Panc1 (cell line): ENCODE results near the gene PROM1. TPM values are rescaled to one million over a fixed set of nuclear protein-coding genes. Genes with fewer than 3 reads are reported as not detected.

Experiments used
- ATAC-seq: fragments of 200-7000 bp; cut with Tn5 transposase; 2 replicates; pipeline ENCODE4 v1.9.1; 2020; ENCODE audit warnings: mild to moderate bottlenecking, moderate library complexity
- BruUV-seq: library from RNA; stranded (reverse); fragments of 400-500 nt; replicated peaks from 2 replicates; lab custom pipeline; 2021; lab: Mats Ljungman, UMichigan
- CTCF ChIA-PET: fragments of 300-600 bp; sonication (Branson Sonifier 250); formaldehyde crosslinking; loops from one replicate; lab custom pipeline; 2022; ENCODE audit warnings: antibody characterized with exemption; lab: Charles Lee
- POLR2A ChIA-PET: fragments of 300-600 bp; sonication (Branson Sonifier 250); formaldehyde crosslinking; loops from one replicate; lab custom pipeline; 2022; ENCODE audit warnings: antibody characterized with exemption; lab: Charles Lee
- DNase-seq: peaks from one replicate; pipeline ENCODE4 v3.0.0-alpha.2; 2010; ENCODE audit warnings: low read depth, low spot score
- H3K27ac ChIP-seq: 2 replicates; pipeline ENCODE4 v1.5.1; 2011; ENCODE audit warnings: mild to moderate bottlenecking, low read length, inconsistent platforms
- H3K27me3 ChIP-seq: fragments of 200-500 bp; sonication (Bioruptor generic); 2 replicates; pipeline ENCODE4 v1.6.0; 2014; ENCODE audit warnings: low read length, inconsistent platforms; ENCODE audit not compliant: control insufficient read depth, insufficient read depth
- H3K36me3 ChIP-seq: fragments of 200-500 bp; sonication (Bioruptor generic); 2 replicates; pipeline ENCODE4 v1.5.1; 2014; ENCODE audit warnings: inconsistent platforms, mild to moderate bottlenecking, low read length, moderate library complexity; ENCODE audit not compliant: control insufficient read depth, insufficient read depth
- H3K4me1 ChIP-seq: 2 replicates; pipeline ENCODE4 v1.5.1; 2011; ENCODE audit warnings: inconsistent platforms, mild to moderate bottlenecking, low read length, moderate library complexity; ENCODE audit not compliant: control insufficient read depth, insufficient read depth
- H3K4me3 ChIP-seq, 2 experiments: 2 replicates each; pipeline ENCODE4 v1.5.1; 2011 to 2012; ENCODE audit warnings: low read depth in 2 of 2, low read length in 2 of 2, mild to moderate bottlenecking in 2 of 2, inconsistent platforms in 1 of 2, moderate library complexity in 1 of 2
- H3K9me3 ChIP-seq: fragments of 200-500 bp; sonication (Bioruptor generic); 2 replicates; pipeline ENCODE4 v1.5.1; 2014; ENCODE audit warnings: low read depth, mild to moderate bottlenecking, inconsistent platforms, low read length, moderate library complexity; ENCODE audit not compliant: control insufficient read depth, insufficient read depth
- CTCF ChIP-seq: fragments of 450-650 bp; IDR thresholded peaks from 2 replicates; pipeline ENCODE4 v1.5.1; 2017; ENCODE audit warnings: mild to moderate bottlenecking
- POLR2AphosphoS5 ChIP-seq: IDR thresholded peaks from 2 replicates; pipeline ENCODE4 v1.6.1; 2012; ENCODE audit warnings: mild to moderate bottlenecking, low read depth, low read length, moderate library complexity
- SIN3A ChIP-seq: IDR thresholded peaks from 2 replicates; pipeline ENCODE4 v1.6.1; 2012; ENCODE audit warnings: low read depth, mild to moderate bottlenecking, low read length, moderate library complexity, borderline replicate concordance; ENCODE audit not compliant: insufficient read depth
- TCF7L2 ChIP-seq: IDR thresholded peaks from 2 replicates; pipeline ENCODE4 v1.6.1; 2011; ENCODE audit warnings: mild to moderate bottlenecking, low read depth, low read length, inconsistent platforms
- in situ Hi-C: cut with HindIII; loops from 2 replicates; pipeline ENCODE4 v1.10.0; 2016; ENCODE audit warnings: low sequenced_read_pairs, low pct_unique_long_range_greater_than_20kb
- intact Hi-C: fragments of 100-400 bp; cut with micrococcal nuclease; formaldehyde crosslinking; loops from one replicate; pipeline ENCODE4 v1.10.0; 2022; ENCODE audit not compliant: unreplicated experiment
- total RNA-seq: library from RNA; stranded (reverse); gene quantifications from one replicate; pipeline ENCODE4 v1.2.1, GENCODE V29; 2021; ENCODE audit not compliant: unreplicated experiment
- TF ChIP-seq, protein P1 (sequence below), 2 experiments: IDR thresholded peaks; 2 replicates each; pipeline ENCODE4 v1.6.1; 2011 to 2012; ENCODE audit warnings: low read depth in 2 of 2, control low read depth in 1 of 2, low read length in 1 of 2, mild to moderate bottlenecking in 1 of 2, moderate library complexity in 1 of 2; ENCODE audit not compliant: insufficient read depth in 1 of 2

PROM1 gene
- total RNA-seq, 1 experiment from 2014 or later = 0.18 TPM

DNA sequence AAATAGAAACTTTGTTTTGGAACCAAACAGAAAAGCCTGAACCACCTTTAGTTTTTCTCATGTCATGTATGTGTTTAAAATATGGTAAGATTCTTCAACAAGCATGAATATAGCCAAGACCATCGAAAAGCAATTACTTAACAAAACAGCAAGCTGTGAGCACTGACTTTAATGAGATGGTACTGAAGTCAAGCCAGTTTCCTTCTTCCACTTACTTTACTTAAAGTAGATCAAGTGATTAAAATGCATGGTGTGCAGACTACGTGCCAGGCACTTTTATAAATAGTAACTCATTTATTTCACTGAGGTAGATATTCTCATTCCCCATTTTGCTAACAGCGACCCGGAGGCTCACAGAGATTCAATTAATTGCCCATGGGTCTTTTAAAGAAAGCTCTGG is 74.7 kb downstream of the PROM1 start:
- H3K4me3 ChIP-seq = no peak overlapping the region
- H3K27me3 ChIP-seq = no peaks in the 10 kb centered on the region
- H3K27ac ChIP-seq = no peak overlapping the region
- TF ChIP-seq SIN3A (no peak), TCF7L2 (no peak), POLR2AphosphoS5 (no peak), CTCF (no peak)
- TF ChIP-seq, protein P1, sequence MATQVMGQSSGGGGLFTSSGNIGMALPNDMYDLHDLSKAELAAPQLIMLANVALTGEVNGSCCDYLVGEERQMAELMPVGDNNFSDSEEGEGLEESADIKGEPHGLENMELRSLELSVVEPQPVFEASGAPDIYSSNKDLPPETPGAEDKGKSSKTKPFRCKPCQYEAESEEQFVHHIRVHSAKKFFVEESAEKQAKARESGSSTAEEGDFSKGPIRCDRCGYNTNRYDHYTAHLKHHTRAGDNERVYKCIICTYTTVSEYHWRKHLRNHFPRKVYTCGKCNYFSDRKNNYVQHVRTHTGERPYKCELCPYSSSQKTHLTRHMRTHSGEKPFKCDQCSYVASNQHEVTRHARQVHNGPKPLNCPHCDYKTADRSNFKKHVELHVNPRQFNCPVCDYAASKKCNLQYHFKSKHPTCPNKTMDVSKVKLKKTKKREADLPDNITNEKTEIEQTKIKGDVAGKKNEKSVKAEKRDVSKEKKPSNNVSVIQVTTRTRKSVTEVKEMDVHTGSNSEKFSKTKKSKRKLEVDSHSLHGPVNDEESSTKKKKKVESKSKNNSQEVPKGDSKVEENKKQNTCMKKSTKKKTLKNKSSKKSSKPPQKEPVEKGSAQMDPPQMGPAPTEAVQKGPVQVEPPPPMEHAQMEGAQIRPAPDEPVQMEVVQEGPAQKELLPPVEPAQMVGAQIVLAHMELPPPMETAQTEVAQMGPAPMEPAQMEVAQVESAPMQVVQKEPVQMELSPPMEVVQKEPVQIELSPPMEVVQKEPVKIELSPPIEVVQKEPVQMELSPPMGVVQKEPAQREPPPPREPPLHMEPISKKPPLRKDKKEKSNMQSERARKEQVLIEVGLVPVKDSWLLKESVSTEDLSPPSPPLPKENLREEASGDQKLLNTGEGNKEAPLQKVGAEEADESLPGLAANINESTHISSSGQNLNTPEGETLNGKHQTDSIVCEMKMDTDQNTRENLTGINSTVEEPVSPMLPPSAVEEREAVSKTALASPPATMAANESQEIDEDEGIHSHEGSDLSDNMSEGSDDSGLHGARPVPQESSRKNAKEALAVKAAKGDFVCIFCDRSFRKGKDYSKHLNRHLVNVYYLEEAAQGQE (IDR thresholded peaks at IDR 0.05; ENCODE audit: insufficient read depth in 1 of 2, low read depth in 2 of 2, low read length in 1 of 2) = no peak
- in situ Hi-C loops (no loop called here), intact Hi-C loops (no loop called here)
- ATAC-seq = no peak
- H3K36me3 ChIP-seq = no peaks in the 10 kb centered on the region
- H3K9me3 ChIP-seq = no peaks in the 10 kb centered on the region
- CTCF ChIA-PET = no interaction called here
- no peak for DNase-seq
- POLR2A ChIA-PET = no interaction called here
- no peaks in the 10 kb centered on the region for H3K4me1 ChIP-seq
- no TSS peak for BruUV-seq

DNA sequence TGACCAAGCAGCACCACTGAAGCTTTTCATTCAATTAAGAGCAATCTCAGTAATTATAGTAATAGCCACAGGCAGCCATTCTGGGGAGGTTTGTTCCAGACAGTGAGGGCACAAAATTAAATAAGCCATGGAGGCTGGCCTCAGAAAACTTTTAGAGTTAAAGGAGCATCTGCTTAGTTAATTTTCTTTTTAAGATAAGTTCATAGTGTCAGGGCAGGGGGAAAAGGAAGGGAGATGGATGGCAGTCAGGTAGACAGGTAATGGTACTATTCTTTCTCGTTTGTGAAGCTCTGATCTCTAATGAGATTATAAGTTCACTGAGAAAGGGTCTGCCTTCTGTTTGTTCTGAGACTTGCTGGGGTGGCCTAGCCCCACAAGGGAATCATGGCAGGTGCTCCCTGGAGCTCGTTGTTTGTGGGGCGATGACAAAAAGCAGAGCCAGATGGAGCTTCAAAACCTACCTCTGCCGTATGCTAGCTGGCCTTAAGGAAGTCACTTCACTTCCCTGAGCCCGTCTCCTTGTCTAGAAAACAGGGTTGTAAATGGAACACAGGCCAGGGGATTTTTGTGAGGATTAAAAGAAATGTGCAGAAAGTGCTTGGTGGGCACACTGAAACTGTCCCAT is 76.2 kb downstream of the PROM1 start:
- no peak for TF ChIP-seq CTCF
- no peak for TF ChIP-seq SIN3A
- no peak for TF ChIP-seq TCF7L2
- TF ChIP-seq, protein P1 (IDR thresholded peaks at IDR 0.05; ENCODE audit: insufficient read depth in 1 of 2, low read depth in 2 of 2, low read length in 1 of 2) = no peak
- no peak for TF ChIP-seq POLR2AphosphoS5
- intact Hi-C loops = no loop called here
- H3K36me3 ChIP-seq = no peaks in the 10 kb centered on the region
- H3K27ac ChIP-seq = no peak overlapping the region
- H3K4me3 ChIP-seq = no peak overlapping the region
- CTCF ChIA-PET = no interaction called here
- no peak for ATAC-seq
- no peaks in the 10 kb centered on the region for H3K27me3 ChIP-seq
- BruUV-seq = no TSS peak
- no peak for DNase-seq
- no peaks in the 10 kb centered on the region for H3K9me3 ChIP-seq
- H3K4me1 ChIP-seq = no peaks in the 10 kb centered on the region
- POLR2A ChIA-PET = no interaction called here
- in situ Hi-C loops = no loop called here
